Keratinocyte (primary cell): ENCODE data around the gene CEPT1. TPM values are rescaled to one million over a fixed set of nuclear protein-coding genes. Genes with fewer than 3 reads are reported as not detected.
A peak's percentile ranks its signal among the peaks of the same experiment; 100 is the strongest.

ENCODE experiments used
- DNase-seq: peaks from one replicate; pipeline ENCODE4 v3.0.0-alpha.2; 2011; ENCODE audit warnings: low read depth, missing footprints, low spot score
- FAIRE-seq: peaks from 2 replicates; lab custom pipeline; 2011; peaks lifted over from hg19 to GRCh38; lab: Jason Lieb, UNC
- H2AFZ ChIP-seq: 2 replicates; pipeline ENCODE4 v1.6.0; 2012; ENCODE audit warnings: low read length, control low read depth, inconsistent platforms; ENCODE audit not compliant: control insufficient read depth
- H3K27ac ChIP-seq: 2 replicates; pipeline ENCODE4 v1.5.1; 2011; ENCODE audit warnings: low read length; ENCODE audit not compliant: control insufficient read depth, insufficient read depth
- H3K27me3 ChIP-seq: 3 replicates; pipeline ENCODE4 v1.6.0; 2011; ENCODE audit warnings: low read length; ENCODE audit not compliant: control insufficient read depth, insufficient read depth; ENCODE audit errors: extremely low read depth
- H3K36me3 ChIP-seq, 2 experiments: 2 replicates in 1 of 2; 3 replicates in 1 of 2; pipeline ENCODE4 v1.5.1; 2011; ENCODE audit warnings: low read length in 2 of 2, mild to moderate bottlenecking in 1 of 2; ENCODE audit not compliant: control insufficient read depth in 2 of 2, insufficient read depth in 2 of 2; ENCODE audit errors: extremely low read depth in 1 of 2
- H3K4me1 ChIP-seq: 3 replicates; pipeline ENCODE4 v1.5.1; 2011; ENCODE audit warnings: low read length; ENCODE audit not compliant: control insufficient read depth, insufficient read depth; ENCODE audit errors: extremely low read depth
- H3K4me2 ChIP-seq: 3 replicates; pipeline ENCODE4 v1.6.0; 2011; ENCODE audit warnings: low read depth, low read length; ENCODE audit not compliant: control insufficient read depth, insufficient read depth; ENCODE audit errors: extremely low read depth
- H3K4me3 ChIP-seq, 3 experiments: fragments of 200-600 bp in 1 of 3; sonication (generic) in 1 of 3; 2 replicates in 2 of 3; 3 replicates in 1 of 3; pipeline ENCODE4 v1.5.1; 2011 to 2016; ENCODE audit warnings: low read length in 3 of 3, mild to moderate bottlenecking in 3 of 3, control low read depth in 2 of 3, inconsistent platforms in 1 of 3, low read depth in 1 of 3, mixed read lengths in 1 of 3, mixed run types in 1 of 3, moderate library complexity in 1 of 3; ENCODE audit not compliant: control insufficient read depth in 2 of 3, insufficient read depth in 2 of 3; ENCODE audit errors: extremely low read depth in 1 of 3
- H3K79me2 ChIP-seq: 2 replicates; pipeline ENCODE4 v1.6.0; 2012; ENCODE audit warnings: low read length; ENCODE audit not compliant: control insufficient read depth, insufficient read depth
- H3K9ac ChIP-seq: 3 replicates; pipeline ENCODE4 v1.6.0; 2011; ENCODE audit warnings: low read length; ENCODE audit not compliant: control insufficient read depth, insufficient read depth; ENCODE audit errors: extremely low read depth
- H3K9me1 ChIP-seq: 3 replicates; pipeline ENCODE4 v1.6.0; 2011; ENCODE audit warnings: low read length; ENCODE audit not compliant: control insufficient read depth, insufficient read depth; ENCODE audit errors: extremely low read depth
- H3K9me3 ChIP-seq: 2 replicates; pipeline ENCODE4 v1.5.1; 2012; ENCODE audit warnings: low read depth, low read length; ENCODE audit not compliant: control insufficient read depth
- H4K20me1 ChIP-seq: 3 replicates; pipeline ENCODE4 v1.6.0; 2011; ENCODE audit warnings: low read length; ENCODE audit not compliant: control insufficient read depth, insufficient read depth; ENCODE audit errors: extremely low read depth
- EZH2 ChIP-seq: IDR thresholded peaks from one replicate; pipeline ENCODE4 v1.6.1; 2012; ENCODE audit warnings: inconsistent platforms, mild to moderate bottlenecking, low read length, moderate library complexity
- dilution Hi-C: fragments of 300-500 bp; cut with MboI; formaldehyde crosslinking; loops from one replicate; pipeline ENCODE4 v1.7.0; 2020; ENCODE audit warnings: low sequenced_read_pairs; ENCODE audit not compliant: extremely low pct_ligation_motif_present
- polyA plus RNA-seq, 5 experiments: library from polyadenylated mRNA; depleted of rRNA in 3 of 5; stranded (reverse) in 3 of 5; stranded (forward) in 1 of 5; unstranded in 1 of 5; fragments of >200 nt; gene quantifications; 1 replicate in 1 of 5; 2 replicates in 3 of 5; 3 replicates in 1 of 5; pipeline versions ENCODE4 v1.2.1 to v1.2.3, GENCODE V29; 2011 to 2012; ENCODE audit warnings: missing spikeins in 2 of 5, low read depth in 1 of 5, low replicate concordance in 1 of 5
- small RNA-seq, 3 experiments: library from RNA; depleted of rRNA; stranded (forward); fragments of <200 nt; gene quantifications; one replicate each; pipeline ENCODE3, GENCODE V24; 2012; ENCODE audit warnings: low read depth in 3 of 3, low replicate concordance in 1 of 3; ENCODE audit not compliant: insufficient read length in 3 of 3
- TF ChIP-seq, protein P1 (sequence below), 3 experiments: IDR thresholded peaks in 1 of 3; conservative IDR thresholded peaks in 1 of 3; optimal IDR thresholded peaks in 1 of 3; 2 replicates in 2 of 3; 3 replicates in 1 of 3; pipeline versions ENCODE3 to v1.5.1; 2011; ENCODE audit warnings: low read length in 3 of 3, mild to moderate bottlenecking in 3 of 3, moderate library complexity in 2 of 3, control low read depth in 1 of 3, inconsistent platforms in 1 of 3; ENCODE audit not compliant: insufficient read depth in 2 of 3; ENCODE audit errors: extremely low read depth in 1 of 3

The CEPT1 gene
- polyA plus RNA-seq, 1 donor (not counting 4 experiments of a cell fraction or from before 2014, with no cell fraction given) = 65.2 TPM

DNA sequence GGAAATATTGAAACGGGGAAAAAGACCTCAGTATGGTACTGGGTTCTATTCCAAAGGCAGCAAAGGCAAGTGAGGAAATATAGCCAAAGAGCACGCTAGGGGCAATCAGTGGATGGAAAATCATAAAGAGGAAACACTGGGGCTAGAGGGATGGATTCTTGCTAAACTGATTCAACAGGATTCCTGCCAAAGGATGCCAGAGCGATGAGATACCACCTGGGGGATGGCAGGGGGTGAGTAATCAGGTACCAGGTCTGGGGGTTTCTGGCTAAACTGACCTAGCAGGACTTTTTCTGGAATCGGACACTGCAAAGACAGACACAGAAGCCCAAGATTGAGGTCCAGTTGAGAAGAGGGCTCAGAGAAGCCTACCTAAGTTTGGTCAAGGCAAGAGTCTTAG lies 94.2 kb downstream of the CEPT1 start:
- FAIRE-seq = peak; percentile 94
- H3K27ac ChIP-seq = peak overlapping the region; percentile 64

More for the DNA sequence above, 94.2 kb downstream of the CEPT1 start:
- H3K27me3 ChIP-seq = no peaks in the 10 kb centered on the region
- H3K9me1 ChIP-seq = no peaks in the 10 kb centered on the region
- no peak overlapping the region for H3K9ac ChIP-seq
- H4K20me1 ChIP-seq = no peaks in the 10 kb centered on the region
- no peak overlapping the region for H2AFZ ChIP-seq
- H3K36me3 ChIP-seq = no peaks in the 10 kb centered on the region
- no peak for TF ChIP-seq EZH2
- TF ChIP-seq, protein P1, sequence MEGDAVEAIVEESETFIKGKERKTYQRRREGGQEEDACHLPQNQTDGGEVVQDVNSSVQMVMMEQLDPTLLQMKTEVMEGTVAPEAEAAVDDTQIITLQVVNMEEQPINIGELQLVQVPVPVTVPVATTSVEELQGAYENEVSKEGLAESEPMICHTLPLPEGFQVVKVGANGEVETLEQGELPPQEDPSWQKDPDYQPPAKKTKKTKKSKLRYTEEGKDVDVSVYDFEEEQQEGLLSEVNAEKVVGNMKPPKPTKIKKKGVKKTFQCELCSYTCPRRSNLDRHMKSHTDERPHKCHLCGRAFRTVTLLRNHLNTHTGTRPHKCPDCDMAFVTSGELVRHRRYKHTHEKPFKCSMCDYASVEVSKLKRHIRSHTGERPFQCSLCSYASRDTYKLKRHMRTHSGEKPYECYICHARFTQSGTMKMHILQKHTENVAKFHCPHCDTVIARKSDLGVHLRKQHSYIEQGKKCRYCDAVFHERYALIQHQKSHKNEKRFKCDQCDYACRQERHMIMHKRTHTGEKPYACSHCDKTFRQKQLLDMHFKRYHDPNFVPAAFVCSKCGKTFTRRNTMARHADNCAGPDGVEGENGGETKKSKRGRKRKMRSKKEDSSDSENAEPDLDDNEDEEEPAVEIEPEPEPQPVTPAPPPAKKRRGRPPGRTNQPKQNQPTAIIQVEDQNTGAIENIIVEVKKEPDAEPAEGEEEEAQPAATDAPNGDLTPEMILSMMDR (optimal IDR thresholded peaks at IDR 0.05 in 1 of 3, IDR thresholded peaks at IDR 0.05 in 1 of 3, conservative IDR thresholded peaks at IDR 0.05 in 1 of 3; ENCODE audit: extremely low read depth in 1 of 3, insufficient read depth in 2 of 3, low read length in 3 of 3) = no peak
- no peaks in the 10 kb centered on the region for H3K79me2 ChIP-seq
- peaks cover 24% of the 10 kb centered on the region for H3K4me1 ChIP-seq
- DNase-seq = no peak
- H3K4me2 ChIP-seq = peak overlapping the region; percentile 75
- peak overlapping the region in 2 of 3 experiments; percentile 1 to 13 for H3K4me3 ChIP-seq
- dilution Hi-C loops = no loop called here
- no peaks in the 10 kb centered on the region for H3K9me3 ChIP-seq

Small RNAs within 50 kb of the gene (small RNA-seq; reads per million reads assigned to genes)
- 0 reads per million in 3 experiments for gene AL355816.1

Other genes starting within 250 kb of the CEPT1 start
- gene LRIF1, start 176.3 kb upstream of the CEPT1 start, polyA plus RNA-seq = 9.0 to 12.0 TPM (median 9.1 TPM) in 3 replicates
- 50.7 to 118 TPM (median 117 TPM) in 3 replicates for gene DRAM2, start 130 bp upstream of the CEPT1 start, polyA plus RNA-seq
- 5.3 to 8.9 TPM (median 7.8 TPM) in 3 replicates for gene DENND2D, start 60.4 kb downstream of the CEPT1 start, polyA plus RNA-seq
- 1.0 to 2.5 TPM (median 2.4 TPM) in 3 replicates for gene CHI3L2, start 87.5 kb downstream of the CEPT1 start, polyA plus RNA-seq
- gene CHIA, start 150.6 kb downstream of the CEPT1 start, polyA plus RNA-seq = not detected in 3 replicates